ENCODE results near the gene CELF4.

The CELF4 gene

GRCh38 chr18:37274309-37275236 is 291.0 kb downstream of the CELF4 start:
- DNase-seq, result no peak

GRCh38 chr18:37272841-37273240 is 292.8 kb downstream of the CELF4 start:
- DNase-seq, result no peak

- DNase-seq, result peak; percentile 78
These were observed 293.4 kb downstream of the CELF4 start for GRCh38 chr18:37272226-37272625.

GRCh38 chr18:37270666-37271052 is 294.9 kb downstream of the CELF4 start:
- DNase-seq, result no peak

- no peak for DNase-seq
These were observed 295.4 kb downstream of the CELF4 start for GRCh38 chr18:37270038-37270665.

- DNase-seq, result no peak
These were observed 299.3 kb downstream of the CELF4 start for GRCh38 chr18:37266290-37266689.

- DNase-seq, result no peak
These were observed 300.2 kb downstream of the CELF4 start for GRCh38 chr18:37265382-37265781.

- DNase-seq, result no peak
These were observed 300.6 kb downstream of the CELF4 start for GRCh38 chr18:37264956-37265355.

- no peak for DNase-seq
These were observed 303.6 kb downstream of the CELF4 start for GRCh38 chr18:37261988-37262387.

- no peak for DNase-seq
These were observed 304.3 kb downstream of the CELF4 start for GRCh38 chr18:37261246-37261840.

- DNase-seq, result no peak
These were observed 305.1 kb downstream of the CELF4 start for GRCh38 chr18:37260367-37261093.

GRCh38 chr18:37259711-37260110 is 305.9 kb downstream of the CELF4 start:
- no peak for DNase-seq

GRCh38 chr18:37258819-37259218 is 306.8 kb downstream of the CELF4 start:
- DNase-seq, result no peak

GRCh38 chr18:37258131-37258530 is 307.5 kb downstream of the CELF4 start:
- no peak for DNase-seq

GRCh38 chr18:37254973-37255372 is 310.6 kb downstream of the CELF4 start:
- DNase-seq, result no peak

- DNase-seq, result no peak
These were observed 311.3 kb downstream of the CELF4 start for GRCh38 chr18:37254236-37254754.

- DNase-seq, result no peak
These were observed 312.0 kb downstream of the CELF4 start for GRCh38 chr18:37253394-37254235.

- DNase-seq, result no peak
These were observed 312.7 kb downstream of the CELF4 start for GRCh38 chr18:37252854-37253393.

GRCh38 chr18:37252342-37252741 is 313.3 kb downstream of the CELF4 start:
- no peak for DNase-seq

- no peak for DNase-seq
These were observed 313.9 kb downstream of the CELF4 start for GRCh38 chr18:37251679-37252078.

- no peak for DNase-seq
These were observed 315.5 kb downstream of the CELF4 start for GRCh38 chr18:37249895-37250618.

All from NCI-H446 treated with DMSO at 0.1 percent for 48 hours (cell line).